Mesothelial cell of epicardium (in vitro differentiated cells): ENCODE results near the gene ENTPD8. TPM values are rescaled to one million over a fixed set of nuclear protein-coding genes. Genes with fewer than 3 reads are reported as not detected.

Experiments
- DNase-seq, 2 experiments: peaks; one replicate each; pipeline ENCODE4 v3.0.0; 2021; ENCODE audit warnings: low spot score in 2 of 2; ENCODE audit not compliant: unreplicated experiment in 2 of 2
- H3K27ac Mint-ChIP-seq: 2 replicates; pipeline ENCODE4 v1.8.0; 2021; ENCODE audit warnings: mixed read lengths
- H3K27me3 Mint-ChIP-seq: 2 replicates; pipeline ENCODE4 v1.8.0; 2021; ENCODE audit warnings: low read depth, mixed read lengths
- H3K36me3 Mint-ChIP-seq: 2 replicates; pipeline ENCODE4 v1.8.0; 2021; ENCODE audit warnings: mixed read lengths
- H3K4me1 Mint-ChIP-seq: 2 replicates; pipeline ENCODE4 v1.8.0; 2021; ENCODE audit warnings: mixed read lengths
- H3K4me3 Mint-ChIP-seq: 2 replicates; pipeline ENCODE4 v1.8.0; 2021; ENCODE audit warnings: mild to moderate bottlenecking, moderate library complexity, mixed read lengths
- H3K9me3 Mint-ChIP-seq: 2 replicates; pipeline ENCODE4 v1.8.0; 2021; ENCODE audit warnings: mixed read lengths
- total RNA-seq: library from RNA; stranded (reverse); gene quantifications from 3 replicates; pipeline ENCODE4 v1.2.1, GENCODE V29; 2021
- TF ChIP-seq, protein P1 (sequence below): fragments of 200-600 bp; sonication (generic); IDR thresholded peaks from one replicate; pipeline ENCODE4 v1.5.0; 2021; ENCODE audit warnings: antibody characterized with exemption; ENCODE audit not compliant: unreplicated experiment

The ENTPD8 gene
- total RNA-seq, 1 donor from 2014 or later, result 1.4 TPM

- H3K27ac Mint-ChIP-seq, result no peak overlapping the region
- TF ChIP-seq, protein P1, sequence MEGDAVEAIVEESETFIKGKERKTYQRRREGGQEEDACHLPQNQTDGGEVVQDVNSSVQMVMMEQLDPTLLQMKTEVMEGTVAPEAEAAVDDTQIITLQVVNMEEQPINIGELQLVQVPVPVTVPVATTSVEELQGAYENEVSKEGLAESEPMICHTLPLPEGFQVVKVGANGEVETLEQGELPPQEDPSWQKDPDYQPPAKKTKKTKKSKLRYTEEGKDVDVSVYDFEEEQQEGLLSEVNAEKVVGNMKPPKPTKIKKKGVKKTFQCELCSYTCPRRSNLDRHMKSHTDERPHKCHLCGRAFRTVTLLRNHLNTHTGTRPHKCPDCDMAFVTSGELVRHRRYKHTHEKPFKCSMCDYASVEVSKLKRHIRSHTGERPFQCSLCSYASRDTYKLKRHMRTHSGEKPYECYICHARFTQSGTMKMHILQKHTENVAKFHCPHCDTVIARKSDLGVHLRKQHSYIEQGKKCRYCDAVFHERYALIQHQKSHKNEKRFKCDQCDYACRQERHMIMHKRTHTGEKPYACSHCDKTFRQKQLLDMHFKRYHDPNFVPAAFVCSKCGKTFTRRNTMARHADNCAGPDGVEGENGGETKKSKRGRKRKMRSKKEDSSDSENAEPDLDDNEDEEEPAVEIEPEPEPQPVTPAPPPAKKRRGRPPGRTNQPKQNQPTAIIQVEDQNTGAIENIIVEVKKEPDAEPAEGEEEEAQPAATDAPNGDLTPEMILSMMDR, result no peak
- peak in 1 of 2 experiments; percentile 11 for DNase-seq
- H3K36me3 Mint-ChIP-seq, result no peaks in the 10 kb centered on the region
- H3K27me3 Mint-ChIP-seq, result peaks cover 6% of the 10 kb centered on the region
- H3K9me3 Mint-ChIP-seq, result no peaks in the 10 kb centered on the region
- peaks cover 3% of the 10 kb centered on the region for H3K4me1 Mint-ChIP-seq
- H3K4me3 Mint-ChIP-seq, result no peak overlapping the region
Measured at GRCh38 chr9:137438591-137439157, 2.5 kb downstream of the ENTPD8 start.

DNA sequence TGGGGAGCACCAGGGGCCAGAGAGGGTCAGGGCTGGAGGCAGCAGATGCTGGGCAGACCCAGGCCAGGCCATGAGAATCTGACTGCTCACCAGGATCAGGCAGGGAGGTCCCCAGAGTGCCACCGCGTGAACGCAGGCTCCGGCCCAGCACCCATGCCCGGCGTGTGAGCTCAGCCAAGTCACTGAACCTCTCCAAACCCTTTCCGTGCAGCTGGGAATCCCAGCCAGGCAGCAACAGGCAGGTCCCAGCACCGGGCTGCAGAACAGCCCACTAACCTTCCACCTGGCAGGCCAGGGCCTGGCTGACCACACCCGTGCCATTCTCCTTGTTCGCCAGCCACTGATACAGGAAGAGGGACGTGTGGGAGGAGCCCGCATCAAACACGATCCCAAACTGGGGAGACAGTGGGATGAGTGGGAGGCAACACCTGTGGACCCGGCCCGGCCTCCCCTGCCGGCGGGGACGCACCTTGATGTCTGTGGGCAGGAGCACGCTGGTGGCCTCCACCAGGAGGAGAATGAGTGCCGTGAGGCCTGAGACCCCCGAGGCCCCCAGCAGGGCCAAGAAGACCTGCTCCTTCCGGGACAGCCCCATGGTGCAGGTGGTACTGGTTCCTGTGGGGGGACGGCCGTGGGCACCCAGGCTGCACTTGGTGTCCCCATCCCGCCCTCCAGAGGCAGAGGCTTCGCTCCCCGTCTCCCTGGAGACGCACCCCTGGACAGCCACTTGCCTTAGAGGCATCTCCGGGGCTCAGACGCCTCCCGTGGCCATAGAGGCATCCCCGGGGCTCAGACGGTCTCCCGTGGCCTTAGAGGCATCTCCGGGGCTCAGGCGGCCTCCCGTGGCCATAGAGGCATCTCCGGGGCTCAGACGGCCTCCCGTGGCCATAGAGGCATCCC, 3.2 kb downstream of the ENTPD8 start:
- Mint-ChIP-seq H3K27me3 (peaks cover 4% of the 10 kb centered on the region), H3K9me3 (no peaks in the 10 kb centered on the region), H3K4me1 (peaks cover 3% of the 10 kb centered on the region), H3K27ac (no peak overlapping the region), H3K4me3 (no peak overlapping the region), H3K36me3 (no peaks in the 10 kb centered on the region)
- TF ChIP-seq, protein P1, result no peak
- DNase-seq, result peak in 1 of 2 experiments; percentile 17

- peaks cover 2% of the 10 kb centered on the region for H3K4me1 Mint-ChIP-seq
- peaks cover 2% of the 10 kb centered on the region for H3K27me3 Mint-ChIP-seq
- TF ChIP-seq, protein P1, result no peak
- peak in 1 of 2 experiments; percentile 18 for DNase-seq
- H3K27ac Mint-ChIP-seq, result no peak overlapping the region
- no peaks in the 10 kb centered on the region for H3K9me3 Mint-ChIP-seq
- no peak overlapping the region for H3K4me3 Mint-ChIP-seq
- H3K36me3 Mint-ChIP-seq, result no peaks in the 10 kb centered on the region
Measured at GRCh38 chr9:137436761-137437600, 4.2 kb downstream of the ENTPD8 start.

DNA sequence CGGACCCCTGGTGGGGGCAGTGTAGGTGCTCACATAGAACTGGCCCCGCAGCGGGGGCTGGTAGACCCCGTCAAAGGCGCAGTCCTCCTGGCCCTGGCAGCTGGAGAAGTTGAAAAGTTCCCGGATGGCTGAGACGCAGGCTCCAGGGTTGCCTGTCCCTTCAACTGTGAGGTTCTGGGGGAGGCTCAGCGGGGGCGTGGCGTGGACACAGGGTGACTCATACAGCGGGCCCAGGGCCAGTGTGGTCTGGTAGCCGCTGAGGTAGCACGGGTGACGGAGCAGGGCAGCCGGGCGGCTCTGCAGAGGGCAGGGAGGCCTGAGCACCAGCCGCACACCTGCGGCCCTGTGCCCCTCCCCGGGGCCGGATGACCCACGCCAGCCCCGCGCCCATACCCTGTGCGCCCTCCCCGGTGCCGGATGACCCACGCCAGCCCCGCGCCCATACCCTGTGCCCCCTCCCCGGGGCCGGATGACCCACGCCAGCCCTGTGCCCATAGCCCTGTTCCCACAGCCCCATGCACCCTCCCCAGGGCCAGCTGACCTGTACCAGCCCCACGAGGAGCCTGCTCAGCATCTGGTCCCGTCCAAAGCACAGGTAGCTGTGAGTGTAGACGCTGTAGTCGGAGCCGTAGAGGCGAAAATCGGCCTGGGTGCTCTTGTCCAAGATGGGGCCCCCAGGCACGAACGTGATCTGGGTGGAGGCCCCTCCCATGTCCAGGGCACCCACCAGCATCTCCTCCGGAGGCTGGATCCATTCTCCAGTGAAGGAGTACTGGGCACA, 5.0 kb downstream of the ENTPD8 start:
- Mint-ChIP-seq H3K9me3 (no peaks in the 10 kb centered on the region), H3K27ac (no peak overlapping the region), H3K4me3 (no peak overlapping the region), H3K36me3 (no peaks in the 10 kb centered on the region), H3K4me1 (no peaks in the 10 kb centered on the region), H3K27me3 (no peaks in the 10 kb centered on the region)
- TF ChIP-seq, protein P1, result no peak
- peak in 1 of 2 experiments; percentile 17 for DNase-seq

- DNase-seq, result peak in 1 of 2 experiments; percentile 16
- H3K4me1 Mint-ChIP-seq, result no peaks in the 10 kb centered on the region
- no peak overlapping the region for H3K4me3 Mint-ChIP-seq
Measured at GRCh38 chr9:137435381-137435891, 5.7 kb downstream of the ENTPD8 start.

More at GRCh38 chr9:137435381-137435891, 5.7 kb downstream of the ENTPD8 start:
- H3K36me3 Mint-ChIP-seq, result no peaks in the 10 kb centered on the region
- no peaks in the 10 kb centered on the region for H3K27me3 Mint-ChIP-seq
- H3K27ac Mint-ChIP-seq, result no peak overlapping the region
- no peaks in the 10 kb centered on the region for H3K9me3 Mint-ChIP-seq
- TF ChIP-seq, protein P1, result no peak
